Measurements from ENCODE around the gene CDH1.

CDH1 gene

GRCh38 chr16:68826652-68827051, 89.6 kb downstream of the CDH1 start:
- Histone ChIP-seq H3K27ac (no peak overlapping the region), H3K4me3 (no peak overlapping the region)

- no peak overlapping the region for H3K27ac ChIP-seq
- no peak overlapping the region for H3K4me3 ChIP-seq
Measured at GRCh38 chr16:68833251-68833650, 96.2 kb downstream of the CDH1 start.

GRCh38 chr16:68834550-68834949, 97.5 kb downstream of the CDH1 start:
- Histone ChIP-seq H3K27ac (no peak overlapping the region), H3K4me3 (no peak overlapping the region)

- no peak overlapping the region for H3K4me3 ChIP-seq
- no peak overlapping the region for H3K27ac ChIP-seq
Measured at GRCh38 chr16:68835970-68836369, 98.9 kb downstream of the CDH1 start.

GRCh38 chr16:68839831-68840230, 102.7 kb downstream of the CDH1 start:
- H3K27ac ChIP-seq = no peak overlapping the region

GRCh38 chr16:68842964-68843481, 105.9 kb downstream of the CDH1 start:
- H3K4me3 ChIP-seq = peak overlapping the region; percentile 70 to 94 (median 81)

More at GRCh38 chr16:68839831-68840230, 102.7 kb downstream of the CDH1 start:
- no peak overlapping the region for H3K4me3 ChIP-seq

GRCh38 chr16:68843482-68844210, 106.6 kb downstream of the CDH1 start, which contains the start of gene TANGO6:
TSS of gene TANGO6 (plus strand) at chr16:68843531. CDS start at chr16:68843618, 87 bp downstream.
- Histone ChIP-seq H3K27ac (peak within 1 kb of the TSS; percentile 72 to 96 (median 90)), H3K4me3 (peak within 1 kb of the TSS; percentile 70 to 94 (median 81))

More at GRCh38 chr16:68842964-68843481, 105.9 kb downstream of the CDH1 start:
- H3K27ac ChIP-seq = peak overlapping the region in 19 of 21 experiments; percentile 79 to 96 (median 90)

GRCh38 chr16:68844211-68844564, 107.1 kb downstream of the CDH1 start:
- Histone ChIP-seq H3K4me3 (peak overlapping the region; percentile 70 to 94 (median 81)), H3K27ac (peak overlapping the region in 18 of 21 experiments; percentile 79 to 96 (median 91))

GRCh38 chr16:68848786-68849185, 111.7 kb downstream of the CDH1 start:
- H3K27ac ChIP-seq = no peak overlapping the region
- no peak overlapping the region for H3K4me3 ChIP-seq

GRCh38 chr16:68850481-68850880, 113.4 kb downstream of the CDH1 start:
- Histone ChIP-seq H3K4me3 (no peak overlapping the region), H3K27ac (no peak overlapping the region)

- Histone ChIP-seq H3K27ac (no peak overlapping the region), H3K4me3 (no peak overlapping the region)
Measured at GRCh38 chr16:68851601-68852000, 114.5 kb downstream of the CDH1 start.

GRCh38 chr16:68857479-68857878, 120.4 kb downstream of the CDH1 start:
- H3K4me3 ChIP-seq = no peak overlapping the region
- H3K27ac ChIP-seq = no peak overlapping the region

GRCh38 chr16:68859828-68860227, 122.7 kb downstream of the CDH1 start:
- H3K4me3 ChIP-seq = no peak overlapping the region

GRCh38 chr16:68860978-68861892, 124.1 kb downstream of the CDH1 start:
- Histone ChIP-seq H3K4me3 (no peak overlapping the region), H3K27ac (no peak overlapping the region)

More at GRCh38 chr16:68859828-68860227, 122.7 kb downstream of the CDH1 start:
- H3K27ac ChIP-seq = no peak overlapping the region

- Histone ChIP-seq H3K27ac (no peak overlapping the region), H3K4me3 (no peak overlapping the region)
Measured at GRCh38 chr16:68866933-68867332, 129.8 kb downstream of the CDH1 start.

- no peak overlapping the region for H3K27ac ChIP-seq
- no peak overlapping the region for H3K4me3 ChIP-seq
Measured at GRCh38 chr16:68869492-68870088, 132.5 kb downstream of the CDH1 start.

GRCh38 chr16:68873635-68874471, 136.8 kb downstream of the CDH1 start:
- Histone ChIP-seq H3K27ac (no peak overlapping the region), H3K4me3 (no peak overlapping the region)

- Histone ChIP-seq H3K27ac (no peak overlapping the region), H3K4me3 (no peak overlapping the region)
Measured at GRCh38 chr16:68875871-68876270, 138.8 kb downstream of the CDH1 start.

GRCh38 chr16:68883685-68884084, 146.6 kb downstream of the CDH1 start:
- Histone ChIP-seq H3K27ac (no peak overlapping the region), H3K4me3 (no peak overlapping the region)
